HCT116 (cell line): ENCODE results near the gene NELL1. TPM values are rescaled to one million over a fixed set of nuclear protein-coding genes. Genes with fewer than 3 reads are reported as not detected.

Experiments
- ATAC-seq: fragments of 200-7000 bp; cut with Tn5 transposase; 2 replicates; pipeline ENCODE4 v1.9.1; 2020; ENCODE audit warnings: mild to moderate bottlenecking, moderate library complexity
- BruUV-seq: library from RNA; stranded (reverse); fragments of 400-500 nt; replicated peaks from 2 replicates; lab custom pipeline; 2021; lab: Mats Ljungman, UMichigan
- CTCF ChIA-PET: fragments of 300-600 bp; sonication (Branson Sonifier 250); formaldehyde crosslinking; loops from one replicate; lab custom pipeline; 2021; ENCODE audit warnings: antibody characterized with exemption; lab: Charles Lee
- POLR2A ChIA-PET: fragments of 300-600, 350-600 bp; sonication (Branson Sonifier 250); formaldehyde crosslinking; loops from one replicate; lab custom pipeline; 2021; ENCODE audit warnings: antibody characterized with exemption; lab: Charles Lee
- RAD21 ChIA-PET, 2 experiments: fragments of 300-600 bp; sonication (Branson Sonifier 250); formaldehyde crosslinking; loops; one replicate each; lab custom pipeline; 2023; ENCODE audit warnings: low total read pairs in 2 of 2; ENCODE audit not compliant: uncharacterized antibody in 2 of 2, unreplicated experiment in 2 of 2, low non-redundant PET in 1 of 2; lab: Charles Lee
- DNase-seq: peaks from one replicate; pipeline ENCODE4 v3.0.0-alpha.2; 2010; ENCODE audit warnings: low read depth, low spot score
- H2AFZ ChIP-seq: fragments of 200-600 bp; shearing (Covaris generic), sonication (generic); 2 replicates; pipeline ENCODE4 v1.6.1; 2017; ENCODE audit warnings: low read depth, mixed run types, mixed read lengths, antibody characterized with exemption, low read length; ENCODE audit not compliant: poor library complexity, severe bottlenecking
- H3K27ac ChIP-seq: 2 replicates; pipeline ENCODE4 v1.5.1; 2012; ENCODE audit warnings: low read depth, low read length
- H3K27me3 ChIP-seq: fragments of 200-600 bp; sonication (generic); 2 replicates; pipeline ENCODE4 v1.6.1; 2016; ENCODE audit warnings: mixed run types, low read length, mixed read lengths; ENCODE audit not compliant: insufficient read depth
- H3K36me3 ChIP-seq, 2 experiments: fragments of 200-500 bp in 1 of 2; fragments of 200-600 bp in 1 of 2; sonication (Bioruptor generic) in 1 of 2; sonication (generic) in 1 of 2; 2 replicates each; pipeline versions ENCODE4 v1.5.1 to v1.6.1; 2014 to 2016; ENCODE audit warnings: low read length in 2 of 2, inconsistent platforms in 1 of 2, mixed read lengths in 1 of 2, mixed run types in 1 of 2; ENCODE audit not compliant: insufficient read depth in 2 of 2, control insufficient read depth in 1 of 2
- H3K4me1 ChIP-seq, 2 experiments: fragments of 200-600 bp in 1 of 2; sonication (generic) in 1 of 2; 2 replicates each; pipeline versions ENCODE4 v1.5.1 to v1.6.1; 2012 to 2017; ENCODE audit warnings: low read length in 2 of 2, inconsistent platforms in 1 of 2, mild to moderate bottlenecking in 1 of 2, mixed read lengths in 1 of 2, mixed run types in 1 of 2, moderate library complexity in 1 of 2; ENCODE audit not compliant: insufficient read depth in 2 of 2, control insufficient read depth in 1 of 2
- H3K4me2 ChIP-seq: fragments of 200-600 bp; sonication (generic); 2 replicates; pipeline ENCODE4 v1.6.1; 2017; ENCODE audit warnings: mixed run types, low read length, mixed read lengths
- H3K4me3 ChIP-seq, 2 experiments: fragments of 200-600 bp in 1 of 2; sonication (generic) in 1 of 2; replicated peaks in 1 of 2; 2 replicates each; pipeline ENCODE4 v1.5.1; 2011 to 2016; ENCODE audit warnings: low read length in 2 of 2, control low read depth in 1 of 2, low read depth in 1 of 2, mild to moderate bottlenecking in 1 of 2, mixed read lengths in 1 of 2, mixed run types in 1 of 2
- H3K79me2 ChIP-seq: fragments of 200-600 bp; sonication (generic); 2 replicates; pipeline ENCODE4 v1.6.1; 2017; ENCODE audit warnings: mild to moderate bottlenecking, mixed run types, low read length, moderate library complexity, mixed read lengths; ENCODE audit not compliant: insufficient read depth
- H3K9ac ChIP-seq: fragments of 200-600 bp; sonication (generic); 2 replicates; pipeline ENCODE4 v1.6.1; 2016; ENCODE audit warnings: low read length, mixed read lengths
- H3K9me2 ChIP-seq: fragments of 200-600 bp; sonication (generic), shearing (Covaris generic); 2 replicates; pipeline ENCODE4 v1.6.1; 2017; ENCODE audit warnings: mixed run types, mild to moderate bottlenecking, moderate library complexity; ENCODE audit not compliant: insufficient read depth
- H3K9me3 ChIP-seq, 2 experiments: fragments of 200-500 bp in 1 of 2; fragments of 200-600 bp in 1 of 2; sonication (Bioruptor generic) in 1 of 2; sonication (generic) in 1 of 2; 2 replicates each; pipeline ENCODE4 v1.6.1; 2014 to 2017; ENCODE audit warnings: low read length in 2 of 2, mixed read lengths in 2 of 2, inconsistent platforms in 1 of 2, low read depth in 1 of 2, mild to moderate bottlenecking in 1 of 2, mixed run types in 1 of 2, moderate library complexity in 1 of 2; ENCODE audit not compliant: control insufficient read depth in 1 of 2, insufficient read depth in 1 of 2
- H4K20me1 ChIP-seq: fragments of 200-600 bp; sonication (generic), shearing (Covaris generic); 2 replicates; pipeline ENCODE4 v1.6.1; 2017; ENCODE audit warnings: mixed run types, mild to moderate bottlenecking, moderate library complexity; ENCODE audit not compliant: insufficient read depth
- CBX3 ChIP-seq: IDR thresholded peaks from 2 replicates; pipeline ENCODE4 v1.6.1; 2012; ENCODE audit warnings: low read depth
- CTCF ChIP-seq, 3 experiments: fragments of 200-600 bp in 1 of 3; sonication (generic) in 1 of 3; IDR thresholded peaks in 2 of 3; conservative IDR thresholded peaks in 1 of 3; 2 replicates each; pipeline ENCODE4 v1.5.1; 2012 to 2017; ENCODE audit warnings: low read depth in 2 of 3, low read length in 2 of 3, antibody characterized with exemption in 1 of 3, borderline replicate concordance in 1 of 3, control low read depth in 1 of 3, mild to moderate bottlenecking in 1 of 3, mixed read lengths in 1 of 3, mixed run types in 1 of 3, moderate library complexity in 1 of 3; ENCODE audit not compliant: insufficient read depth in 1 of 3
- EGR1 ChIP-seq: IDR thresholded peaks from 2 replicates; pipeline ENCODE4 v1.6.1; 2012; ENCODE audit warnings: low read depth
- EZH2 ChIP-seq: fragments of 200-600 bp; sonication (generic); IDR thresholded peaks from 2 replicates; pipeline ENCODE4 v1.6.1; 2017; ENCODE audit warnings: antibody characterized with exemption, mixed run types
- EZH2phosphoT487 ChIP-seq: fragments of 200-600 bp; IDR thresholded peaks from 2 replicates; pipeline ENCODE4 v1.6.1; 2018; ENCODE audit warnings: antibody characterized with exemption, borderline replicate concordance
- FOSL1 ChIP-seq: IDR thresholded peaks from 2 replicates; pipeline ENCODE4 v1.6.1; 2012; ENCODE audit warnings: low read depth
- JUND ChIP-seq: IDR thresholded peaks from 2 replicates; pipeline ENCODE4 v1.6.1; 2012
- POLR2A ChIP-seq: IDR thresholded peaks from 2 replicates; pipeline ENCODE4 v1.7.0; 2011; ENCODE audit warnings: borderline replicate concordance; ENCODE audit not compliant: insufficient read depth, insufficient read length; ENCODE audit errors: extremely low read depth
- POLR2AphosphoS5 ChIP-seq: IDR thresholded peaks from 2 replicates; pipeline ENCODE4 v1.6.1; 2011; ENCODE audit warnings: mild to moderate bottlenecking, low read depth, low read length, moderate library complexity
- RAD21 ChIP-seq: IDR thresholded peaks from 2 replicates; pipeline ENCODE4 v1.6.1; 2012; ENCODE audit warnings: low read depth, mild to moderate bottlenecking
- SIN3A ChIP-seq: IDR thresholded peaks from 2 replicates; pipeline ENCODE4 v1.6.1; 2012; ENCODE audit warnings: low read depth
- SRF ChIP-seq: IDR thresholded peaks from 2 replicates; pipeline ENCODE4 v1.6.1; 2012; ENCODE audit warnings: low read depth
- TCF7L2 ChIP-seq: IDR thresholded peaks from 2 replicates; pipeline ENCODE4 v1.7.0; 2011; ENCODE audit warnings: borderline replicate concordance, inconsistent platforms; ENCODE audit not compliant: insufficient read depth, insufficient read length; ENCODE audit errors: extremely low read depth
- YY1 ChIP-seq: IDR thresholded peaks from 2 replicates; pipeline ENCODE4 v1.6.1; 2011; ENCODE audit warnings: low read length, low read depth, moderate library complexity, mild to moderate bottlenecking; ENCODE audit not compliant: insufficient replicate concordance; ENCODE audit errors: extremely low read depth
- ZFX ChIP-seq: fragments of 450-650 bp; IDR thresholded peaks from 2 replicates; pipeline ENCODE4 v1.6.1; 2017
- ZNF274 ChIP-seq: fragments of 200-500 bp; sonication (Bioruptor generic); IDR thresholded peaks from 2 replicates; pipeline ENCODE4 v1.6.1; 2014; ENCODE audit warnings: mild to moderate bottlenecking, low read depth, low read length, inconsistent platforms
- intact Hi-C: fragments of 100-400 bp; cut with micrococcal nuclease; formaldehyde crosslinking; loops from 2 replicates; pipeline ENCODE4 v1.10.0; 2022
- total RNA-seq: library from RNA; stranded (reverse); gene quantifications from one replicate; pipeline ENCODE4 v1.2.1, GENCODE V29; 2021; ENCODE audit not compliant: unreplicated experiment
- TF ChIP-seq, protein P1 (sequence below): IDR thresholded peaks from 2 replicates; pipeline ENCODE4 v1.6.1; 2012
- TF ChIP-seq, protein P2 (sequence below): IDR thresholded peaks from 2 replicates; pipeline ENCODE4 v1.6.1; 2012; ENCODE audit warnings: low read depth

NELL1 gene
- total RNA-seq, 1 experiment from 2014 or later, result not detected

- Histone ChIP-seq H4K20me1 (no peaks in the 10 kb centered on the region), H3K4me3 (no peak overlapping the region), H3K9me3 (no peaks in the 10 kb centered on the region), H3K36me3 (no peaks in the 10 kb centered on the region), H3K79me2 (no peaks in the 10 kb centered on the region), H3K9me2 (no peaks in the 10 kb centered on the region), H2AFZ (no peak overlapping the region), H3K27me3 (no peaks in the 10 kb centered on the region), H3K9ac (no peak overlapping the region), H3K4me1 (no peaks in the 10 kb centered on the region), H3K27ac (no peak overlapping the region), H3K4me2 (no peak overlapping the region)
- intact Hi-C loops, result no loop called here
- BruUV-seq, result no TSS peak
- ChIA-PET RAD21 (no interaction called here), POLR2A (no interaction called here), CTCF (no interaction called here)
- no peak for DNase-seq
- no peak for TF ChIP-seq EZH2phosphoT487
- no peak for TF ChIP-seq ZFX
- TF ChIP-seq FOSL1, result no peak
- TF ChIP-seq EZH2, result no peak
- no peak for TF ChIP-seq YY1
- no peak for TF ChIP-seq RAD21
- TF ChIP-seq TCF7L2, result no peak
- TF ChIP-seq POLR2AphosphoS5, result no peak
- TF ChIP-seq CBX3, result no peak
- TF ChIP-seq, protein P1, sequence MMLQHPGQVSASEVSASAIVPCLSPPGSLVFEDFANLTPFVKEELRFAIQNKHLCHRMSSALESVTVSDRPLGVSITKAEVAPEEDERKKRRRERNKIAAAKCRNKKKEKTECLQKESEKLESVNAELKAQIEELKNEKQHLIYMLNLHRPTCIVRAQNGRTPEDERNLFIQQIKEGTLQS, result no peak
- TF ChIP-seq ZNF274, result no peak
- TF ChIP-seq, protein P2, sequence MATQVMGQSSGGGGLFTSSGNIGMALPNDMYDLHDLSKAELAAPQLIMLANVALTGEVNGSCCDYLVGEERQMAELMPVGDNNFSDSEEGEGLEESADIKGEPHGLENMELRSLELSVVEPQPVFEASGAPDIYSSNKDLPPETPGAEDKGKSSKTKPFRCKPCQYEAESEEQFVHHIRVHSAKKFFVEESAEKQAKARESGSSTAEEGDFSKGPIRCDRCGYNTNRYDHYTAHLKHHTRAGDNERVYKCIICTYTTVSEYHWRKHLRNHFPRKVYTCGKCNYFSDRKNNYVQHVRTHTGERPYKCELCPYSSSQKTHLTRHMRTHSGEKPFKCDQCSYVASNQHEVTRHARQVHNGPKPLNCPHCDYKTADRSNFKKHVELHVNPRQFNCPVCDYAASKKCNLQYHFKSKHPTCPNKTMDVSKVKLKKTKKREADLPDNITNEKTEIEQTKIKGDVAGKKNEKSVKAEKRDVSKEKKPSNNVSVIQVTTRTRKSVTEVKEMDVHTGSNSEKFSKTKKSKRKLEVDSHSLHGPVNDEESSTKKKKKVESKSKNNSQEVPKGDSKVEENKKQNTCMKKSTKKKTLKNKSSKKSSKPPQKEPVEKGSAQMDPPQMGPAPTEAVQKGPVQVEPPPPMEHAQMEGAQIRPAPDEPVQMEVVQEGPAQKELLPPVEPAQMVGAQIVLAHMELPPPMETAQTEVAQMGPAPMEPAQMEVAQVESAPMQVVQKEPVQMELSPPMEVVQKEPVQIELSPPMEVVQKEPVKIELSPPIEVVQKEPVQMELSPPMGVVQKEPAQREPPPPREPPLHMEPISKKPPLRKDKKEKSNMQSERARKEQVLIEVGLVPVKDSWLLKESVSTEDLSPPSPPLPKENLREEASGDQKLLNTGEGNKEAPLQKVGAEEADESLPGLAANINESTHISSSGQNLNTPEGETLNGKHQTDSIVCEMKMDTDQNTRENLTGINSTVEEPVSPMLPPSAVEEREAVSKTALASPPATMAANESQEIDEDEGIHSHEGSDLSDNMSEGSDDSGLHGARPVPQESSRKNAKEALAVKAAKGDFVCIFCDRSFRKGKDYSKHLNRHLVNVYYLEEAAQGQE, result no peak
- no peak for TF ChIP-seq SIN3A
- no peak for TF ChIP-seq POLR2A
- no peak for TF ChIP-seq SRF
- TF ChIP-seq EGR1, result no peak
- TF ChIP-seq JUND, result no peak
- TF ChIP-seq CTCF (IDR thresholded peaks at IDR 0.05 in 2 of 3, conservative IDR thresholded peaks at IDR 0.05 in 1 of 3; ENCODE audit: borderline replicate concordance in 1 of 3, insufficient read depth in 1 of 3, low read depth in 2 of 3, low read length in 2 of 3), result no peak
- ATAC-seq, result no peak
Observed at GRCh38 chr11:20894296-20894695, 224.9 kb downstream of the NELL1 start.
